HCT116 (cell line): ENCODE results near the gene FSD2. TPM values are rescaled to one million over a fixed set of nuclear protein-coding genes. Genes with fewer than 3 reads are reported as not detected.

ENCODE experiments used
- ATAC-seq: fragments of 200-7000 bp; cut with Tn5 transposase; 2 replicates; pipeline ENCODE4 v1.9.1; 2020; ENCODE audit warnings: mild to moderate bottlenecking, moderate library complexity
- BruUV-seq: library from RNA; stranded (reverse); fragments of 400-500 nt; replicated peaks from 2 replicates; lab custom pipeline; 2021; lab: Mats Ljungman, UMichigan
- CTCF ChIA-PET: fragments of 300-600 bp; sonication (Branson Sonifier 250); formaldehyde crosslinking; loops from one replicate; lab custom pipeline; 2021; ENCODE audit warnings: antibody characterized with exemption; lab: Charles Lee
- POLR2A ChIA-PET: fragments of 300-600, 350-600 bp; sonication (Branson Sonifier 250); formaldehyde crosslinking; loops from one replicate; lab custom pipeline; 2021; ENCODE audit warnings: antibody characterized with exemption; lab: Charles Lee
- RAD21 ChIA-PET, 2 experiments: fragments of 300-600 bp; sonication (Branson Sonifier 250); formaldehyde crosslinking; loops; one replicate each; lab custom pipeline; 2023; ENCODE audit warnings: low total read pairs in 2 of 2; ENCODE audit not compliant: uncharacterized antibody in 2 of 2, unreplicated experiment in 2 of 2, low non-redundant PET in 1 of 2; lab: Charles Lee
- DNase-seq: peaks from one replicate; pipeline ENCODE4 v3.0.0-alpha.2; 2010; ENCODE audit warnings: low read depth, low spot score
- H2AFZ ChIP-seq: fragments of 200-600 bp; shearing (Covaris generic), sonication (generic); 2 replicates; pipeline ENCODE4 v1.6.1; 2017; ENCODE audit warnings: low read depth, mixed run types, mixed read lengths, antibody characterized with exemption, low read length; ENCODE audit not compliant: poor library complexity, severe bottlenecking
- H3K27ac ChIP-seq: 2 replicates; pipeline ENCODE4 v1.5.1; 2012; ENCODE audit warnings: low read depth, low read length
- H3K27me3 ChIP-seq: fragments of 200-600 bp; sonication (generic); 2 replicates; pipeline ENCODE4 v1.6.1; 2016; ENCODE audit warnings: mixed run types, low read length, mixed read lengths; ENCODE audit not compliant: insufficient read depth
- H3K36me3 ChIP-seq, 2 experiments: fragments of 200-500 bp in 1 of 2; fragments of 200-600 bp in 1 of 2; sonication (Bioruptor generic) in 1 of 2; sonication (generic) in 1 of 2; 2 replicates each; pipeline versions ENCODE4 v1.5.1 to v1.6.1; 2014 to 2016; ENCODE audit warnings: low read length in 2 of 2, inconsistent platforms in 1 of 2, mixed read lengths in 1 of 2, mixed run types in 1 of 2; ENCODE audit not compliant: insufficient read depth in 2 of 2, control insufficient read depth in 1 of 2
- H3K4me1 ChIP-seq, 2 experiments: fragments of 200-600 bp in 1 of 2; sonication (generic) in 1 of 2; 2 replicates each; pipeline versions ENCODE4 v1.5.1 to v1.6.1; 2012 to 2017; ENCODE audit warnings: low read length in 2 of 2, inconsistent platforms in 1 of 2, mild to moderate bottlenecking in 1 of 2, mixed read lengths in 1 of 2, mixed run types in 1 of 2, moderate library complexity in 1 of 2; ENCODE audit not compliant: insufficient read depth in 2 of 2, control insufficient read depth in 1 of 2
- H3K4me2 ChIP-seq: fragments of 200-600 bp; sonication (generic); 2 replicates; pipeline ENCODE4 v1.6.1; 2017; ENCODE audit warnings: mixed run types, low read length, mixed read lengths
- H3K4me3 ChIP-seq, 2 experiments: fragments of 200-600 bp in 1 of 2; sonication (generic) in 1 of 2; replicated peaks in 1 of 2; 2 replicates each; pipeline ENCODE4 v1.5.1; 2011 to 2016; ENCODE audit warnings: low read length in 2 of 2, control low read depth in 1 of 2, low read depth in 1 of 2, mild to moderate bottlenecking in 1 of 2, mixed read lengths in 1 of 2, mixed run types in 1 of 2
- H3K79me2 ChIP-seq: fragments of 200-600 bp; sonication (generic); 2 replicates; pipeline ENCODE4 v1.6.1; 2017; ENCODE audit warnings: mild to moderate bottlenecking, mixed run types, low read length, moderate library complexity, mixed read lengths; ENCODE audit not compliant: insufficient read depth
- H3K9ac ChIP-seq: fragments of 200-600 bp; sonication (generic); 2 replicates; pipeline ENCODE4 v1.6.1; 2016; ENCODE audit warnings: low read length, mixed read lengths
- H3K9me2 ChIP-seq: fragments of 200-600 bp; sonication (generic), shearing (Covaris generic); 2 replicates; pipeline ENCODE4 v1.6.1; 2017; ENCODE audit warnings: mixed run types, mild to moderate bottlenecking, moderate library complexity; ENCODE audit not compliant: insufficient read depth
- H3K9me3 ChIP-seq, 2 experiments: fragments of 200-500 bp in 1 of 2; fragments of 200-600 bp in 1 of 2; sonication (Bioruptor generic) in 1 of 2; sonication (generic) in 1 of 2; 2 replicates each; pipeline ENCODE4 v1.6.1; 2014 to 2017; ENCODE audit warnings: low read length in 2 of 2, mixed read lengths in 2 of 2, inconsistent platforms in 1 of 2, low read depth in 1 of 2, mild to moderate bottlenecking in 1 of 2, mixed run types in 1 of 2, moderate library complexity in 1 of 2; ENCODE audit not compliant: control insufficient read depth in 1 of 2, insufficient read depth in 1 of 2
- H4K20me1 ChIP-seq: fragments of 200-600 bp; sonication (generic), shearing (Covaris generic); 2 replicates; pipeline ENCODE4 v1.6.1; 2017; ENCODE audit warnings: mixed run types, mild to moderate bottlenecking, moderate library complexity; ENCODE audit not compliant: insufficient read depth
- ATF3 ChIP-seq: IDR thresholded peaks from 2 replicates; pipeline ENCODE4 v1.6.1; 2012
- CEBPB ChIP-seq: IDR thresholded peaks from 2 replicates; pipeline ENCODE4 v1.6.1; 2012; ENCODE audit warnings: low read depth
- CTCF ChIP-seq, 3 experiments: fragments of 200-600 bp in 1 of 3; sonication (generic) in 1 of 3; IDR thresholded peaks in 2 of 3; conservative IDR thresholded peaks in 1 of 3; 2 replicates each; pipeline ENCODE4 v1.5.1; 2012 to 2017; ENCODE audit warnings: low read depth in 2 of 3, low read length in 2 of 3, antibody characterized with exemption in 1 of 3, borderline replicate concordance in 1 of 3, control low read depth in 1 of 3, mild to moderate bottlenecking in 1 of 3, mixed read lengths in 1 of 3, mixed run types in 1 of 3, moderate library complexity in 1 of 3; ENCODE audit not compliant: insufficient read depth in 1 of 3
- ELF1 ChIP-seq: IDR thresholded peaks from 2 replicates; pipeline ENCODE4 v1.6.1; 2012; ENCODE audit warnings: low read depth, borderline replicate concordance
- EZH2 ChIP-seq: fragments of 200-600 bp; sonication (generic); IDR thresholded peaks from 2 replicates; pipeline ENCODE4 v1.6.1; 2017; ENCODE audit warnings: antibody characterized with exemption, mixed run types
- EZH2phosphoT487 ChIP-seq: fragments of 200-600 bp; IDR thresholded peaks from 2 replicates; pipeline ENCODE4 v1.6.1; 2018; ENCODE audit warnings: antibody characterized with exemption, borderline replicate concordance
- FOSL1 ChIP-seq: IDR thresholded peaks from 2 replicates; pipeline ENCODE4 v1.6.1; 2012; ENCODE audit warnings: low read depth
- JUND ChIP-seq: IDR thresholded peaks from 2 replicates; pipeline ENCODE4 v1.6.1; 2012
- POLR2A ChIP-seq: IDR thresholded peaks from 2 replicates; pipeline ENCODE4 v1.7.0; 2011; ENCODE audit warnings: borderline replicate concordance; ENCODE audit not compliant: insufficient read depth, insufficient read length; ENCODE audit errors: extremely low read depth
- SP1 ChIP-seq: IDR thresholded peaks from 2 replicates; pipeline ENCODE4 v1.6.1; 2012; ENCODE audit warnings: low read depth
- SRF ChIP-seq: IDR thresholded peaks from 2 replicates; pipeline ENCODE4 v1.6.1; 2012; ENCODE audit warnings: low read depth
- TCF7L2 ChIP-seq: IDR thresholded peaks from 2 replicates; pipeline ENCODE4 v1.7.0; 2011; ENCODE audit warnings: borderline replicate concordance, inconsistent platforms; ENCODE audit not compliant: insufficient read depth, insufficient read length; ENCODE audit errors: extremely low read depth
- YY1 ChIP-seq: IDR thresholded peaks from 2 replicates; pipeline ENCODE4 v1.6.1; 2011; ENCODE audit warnings: low read length, low read depth, moderate library complexity, mild to moderate bottlenecking; ENCODE audit not compliant: insufficient replicate concordance; ENCODE audit errors: extremely low read depth
- ZBTB33 ChIP-seq: IDR thresholded peaks from 2 replicates; pipeline ENCODE4 v1.6.1; 2011; ENCODE audit warnings: mild to moderate bottlenecking, low read length, moderate library complexity; ENCODE audit not compliant: insufficient replicate concordance; ENCODE audit errors: extremely low read depth
- ZFX ChIP-seq: fragments of 450-650 bp; IDR thresholded peaks from 2 replicates; pipeline ENCODE4 v1.6.1; 2017
- intact Hi-C: fragments of 100-400 bp; cut with micrococcal nuclease; formaldehyde crosslinking; loops from 2 replicates; pipeline ENCODE4 v1.10.0; 2022
- total RNA-seq: library from RNA; stranded (reverse); gene quantifications from one replicate; pipeline ENCODE4 v1.2.1, GENCODE V29; 2021; ENCODE audit not compliant: unreplicated experiment

Gene FSD2
- total RNA-seq, 1 experiment from 2014 or later: not detected

GRCh38 chr15:82751308-82751707, 54.6 kb downstream of the FSD2 start:
- no peaks in the 10 kb centered on the region for H3K27me3 ChIP-seq
- no peak overlapping the region for H2AFZ ChIP-seq
- peaks cover 22 to 29% of the 10 kb centered on the region in 2 experiments for H3K36me3 ChIP-seq
- no peaks in the 10 kb centered on the region for H3K9me3 ChIP-seq
- ATAC-seq (no peak), DNase-seq (no peak)
- BruUV-seq: no TSS peak
- ChIA-PET POLR2A (interaction anchor here (1.7 to 2.1 kb wide), 3 partner anchors 9 to 211 kb away, joined by 4 to 8 read pairs (median 4); partner anchors contain the start of gene RPS17), CTCF (no interaction called here), RAD21 (no interaction called here)
- peak overlapping the region; percentile 69; the same call in 1 of the 2 replicates for H3K27ac ChIP-seq
- no peak for TF ChIP-seq SRF
- TF ChIP-seq JUND: no peak
- no peak for TF ChIP-seq ZFX
- no peak for TF ChIP-seq EZH2phosphoT487
- TF ChIP-seq YY1: no peak
- TF ChIP-seq FOSL1: no peak
- TF ChIP-seq ZBTB33: no peak
- TF ChIP-seq EZH2: no peak
- no peak for TF ChIP-seq POLR2A
- no peak for TF ChIP-seq ATF3
- TF ChIP-seq CEBPB: no peak
- TF ChIP-seq ELF1: no peak
- TF ChIP-seq TCF7L2: no peak
- TF ChIP-seq CTCF (IDR thresholded peaks at IDR 0.05 in 2 of 3, conservative IDR thresholded peaks at IDR 0.05 in 1 of 3; ENCODE audit: borderline replicate concordance in 1 of 3, insufficient read depth in 1 of 3, low read depth in 2 of 3, low read length in 2 of 3): no peak
- TF ChIP-seq SP1: no peak
- peaks cover 12 to 22% of the 10 kb centered on the region in 2 experiments for H3K4me1 ChIP-seq
- H3K9ac ChIP-seq: peak overlapping the region; percentile 76
- peaks cover 67% of the 10 kb centered on the region for H3K79me2 ChIP-seq
- peak overlapping the region; percentile 95 for H3K4me2 ChIP-seq
- intact Hi-C loops: loop anchor here (5.0 kb wide), 3 partner anchors 56 to 261 kb away; partner anchors contain the start of genes C15orf40, FSD2, RAMAC and WHAMM
- no peaks in the 10 kb centered on the region for H3K9me2 ChIP-seq
- peaks cover 6% of the 10 kb centered on the region; the same call in 1 of the 2 replicates for H4K20me1 ChIP-seq
- peak overlapping the region; percentile 72 to 74 for H3K4me3 ChIP-seq
